OCI-LY3 (cell line): Measurements from ENCODE around the gene ALDH9A1.
A peak's percentile ranks its signal among the peaks of the same experiment; 100 is the strongest.
"Not testable (repeated sequence)": the region's sequence is repeated elsewhere in the genome, so short reads cannot be mapped to it uniquely, and the experiment has no call there.

ENCODE experiments used
- H2AFZ ChIP-seq: fragments of 200-600, 300-600 bp; shearing (Covaris generic); 2 replicates; pipeline ENCODE4 v1.6.0; 2014; ENCODE audit warnings: antibody characterized with exemption, low read depth, low read length
- H3K27ac ChIP-seq: fragments of 200-600, 300-600 bp; sonication (generic); 2 replicates; pipeline ENCODE4 v1.5.1; 2014; ENCODE audit warnings: mild to moderate bottlenecking, low read length, moderate library complexity, mixed read lengths
- H3K27me3 ChIP-seq: fragments of 200-600, 300-600 bp; sonication (generic); 2 replicates; pipeline ENCODE4 v1.6.1; 2014; ENCODE audit warnings: low read depth, low read length, mixed read lengths
- H3K36me3 ChIP-seq: fragments of 200-600, 300-600 bp; sonication (generic); replicated peaks from 2 replicates; pipeline ENCODE3; 2014; ENCODE audit warnings: low read depth, low read length, mixed read lengths
- H3K4me1 ChIP-seq: fragments of 300-600, 200-600 bp; sonication (generic); 2 replicates; pipeline ENCODE4 v1.6.1; 2014; ENCODE audit warnings: low read length, mixed read lengths
- H3K4me2 ChIP-seq: fragments of 200-600, 300-600 bp; sonication (generic); 2 replicates; pipeline ENCODE4 v1.6.1; 2014; ENCODE audit warnings: low read length, mixed read lengths
- H3K4me3 ChIP-seq: fragments of 300-600, 200-600 bp; sonication (generic); 2 replicates; pipeline ENCODE4 v1.5.1; 2014; ENCODE audit warnings: antibody characterized with exemption, mild to moderate bottlenecking, low read length, moderate library complexity
- H3K79me2 ChIP-seq: fragments of 300-600, 200-600 bp; shearing (Covaris generic); 2 replicates; pipeline ENCODE4 v1.6.1; 2014; ENCODE audit warnings: mild to moderate bottlenecking, low read length, mixed read lengths
- H3K9ac ChIP-seq: fragments of 300-600, 200-600 bp; shearing (Covaris generic); 2 replicates; pipeline ENCODE4 v1.6.0; 2014; ENCODE audit warnings: mild to moderate bottlenecking, low read length, moderate library complexity
- H3K9me3 ChIP-seq: fragments of 200-600, 300-600 bp; shearing (Covaris generic); 2 replicates; pipeline ENCODE4 v1.6.1; 2014; ENCODE audit warnings: low read length, mixed read lengths; ENCODE audit not compliant: insufficient read depth
- H4K20me1 ChIP-seq: fragments of 200-600, 300-600 bp; sonication (generic); 2 replicates; pipeline ENCODE4 v1.6.1; 2016; ENCODE audit warnings: low read length, mixed read lengths; ENCODE audit not compliant: insufficient read depth
- CTCF ChIP-seq: fragments of 200-600, 300-600 bp; sonication (generic); IDR thresholded peaks from 2 replicates; pipeline ENCODE4 v1.5.1; 2014; ENCODE audit warnings: antibody characterized with exemption, low read length, low read depth
- EZH2phosphoT487 ChIP-seq: fragments of 200-600 bp; shearing (Covaris generic); IDR thresholded peaks from 2 replicates; pipeline ENCODE4 v1.6.1; 2018; ENCODE audit warnings: antibody characterized with exemption, mixed run types, low read depth

Gene ALDH9A1

GRCh38 chr1:165639821-165640623 lies 58.3 kb downstream of the ALDH9A1 start:
- H3K9me3 ChIP-seq, result no peaks in the 10 kb centered on the region
- H3K4me3 ChIP-seq, result no peak overlapping the region
- H3K4me1 ChIP-seq, result peaks cover 26% of the 10 kb centered on the region
- H3K9ac ChIP-seq, result no peak overlapping the region
- H3K4me2 ChIP-seq, result no peak overlapping the region
- no peak for TF ChIP-seq CTCF
- no peak for TF ChIP-seq EZH2phosphoT487
- H4K20me1 ChIP-seq, result peaks cover 9% of the 10 kb centered on the region; the same call in 1 of the 2 replicates
- no peak overlapping the region for H2AFZ ChIP-seq
- H3K79me2 ChIP-seq, result no peaks in the 10 kb centered on the region
- H3K27ac ChIP-seq, result no peak overlapping the region
- H3K36me3 ChIP-seq, result no peaks in the 10 kb centered on the region
- peaks cover 19% of the 10 kb centered on the region for H3K27me3 ChIP-seq

DNA sequence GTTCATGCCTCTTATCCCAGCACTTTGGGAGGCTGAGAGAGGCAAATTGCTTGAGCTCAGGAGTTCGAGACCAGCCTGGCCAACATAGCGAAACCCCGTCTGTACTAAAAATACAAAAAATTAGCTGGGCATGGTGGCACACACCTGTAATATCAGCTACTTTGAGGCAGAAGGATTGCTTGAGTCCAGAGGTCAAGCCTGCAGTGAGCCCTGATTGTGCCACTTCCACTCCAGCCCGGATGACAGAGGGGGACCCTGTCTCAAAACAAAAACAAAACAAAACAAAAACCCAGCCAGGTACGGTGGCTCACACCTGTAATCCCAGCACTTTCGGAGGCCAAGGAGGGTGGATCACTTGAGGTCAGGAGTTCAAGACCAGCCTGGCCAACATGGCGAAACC lies 60.2 kb downstream of the ALDH9A1 start:
- not testable (repeated sequence) for H3K4me3 ChIP-seq, H3K27ac ChIP-seq

GRCh38 chr1:165637427-165637826 lies 60.9 kb downstream of the ALDH9A1 start:
- no peak overlapping the region for H3K4me2 ChIP-seq
- H3K79me2 ChIP-seq, result no peaks in the 10 kb centered on the region
- H4K20me1 ChIP-seq, result peaks cover 28% of the 10 kb centered on the region; the same call in 1 of the 2 replicates
- H3K27me3 ChIP-seq, result peaks cover 40% of the 10 kb centered on the region
- TF ChIP-seq EZH2phosphoT487 (no peak), CTCF (no peak)
- H2AFZ ChIP-seq, result no peak overlapping the region
- no peak overlapping the region for H3K27ac ChIP-seq
- H3K36me3 ChIP-seq, result no peaks in the 10 kb centered on the region
- H3K9ac ChIP-seq, result no peak overlapping the region
- H3K4me1 ChIP-seq, result peaks cover 43% of the 10 kb centered on the region
- no peaks in the 10 kb centered on the region for H3K9me3 ChIP-seq
- H3K4me3 ChIP-seq, result no peak overlapping the region

More for the DNA sequence above, 60.2 kb downstream of the ALDH9A1 start:
- H3K4me2 ChIP-seq, H2AFZ ChIP-seq, H3K9me3 ChIP-seq, H3K36me3 ChIP-seq, H3K79me2 ChIP-seq, H3K9ac ChIP-seq: not testable (repeated sequence)
- H3K4me1 ChIP-seq, result peaks cover 39% of the 10 kb centered on the region
- peaks cover 20% of the 10 kb centered on the region; the same call in 1 of the 2 replicates for H4K20me1 ChIP-seq
- peaks cover 33% of the 10 kb centered on the region for H3K27me3 ChIP-seq

- Histone ChIP-seq H3K79me2 (no peaks in the 10 kb centered on the region), H3K9me3 (no peaks in the 10 kb centered on the region), H3K4me1 (peaks cover 41% of the 10 kb centered on the region), H2AFZ (no peak overlapping the region), H3K9ac (no peak overlapping the region), H4K20me1 (peaks cover 29% of the 10 kb centered on the region; the same call in 1 of the 2 replicates), H3K4me2 (peak overlapping the region; percentile 51), H3K4me3 (peak overlapping the region; percentile 24; the same call in 1 of the 2 replicates), H3K27ac (no peak overlapping the region), H3K27me3 (peaks cover 48% of the 10 kb centered on the region), H3K36me3 (no peaks in the 10 kb centered on the region)
- TF ChIP-seq CTCF (no peak), EZH2phosphoT487 (no peak)
These were observed 62.5 kb downstream of the ALDH9A1 start for GRCh38 chr1:165635823-165636222.
